Liver (tissue), 9 donors: ENCODE measurements around the gene PKHD1. TPM values are rescaled to one million over a fixed set of nuclear protein-coding genes. Genes with fewer than 3 reads are reported as not detected.

ENCODE experiments used
- DNase-seq: peaks from one replicate; pipeline ENCODE4 v3.0.0-alpha.2; 2017; ENCODE audit warnings: low spot score
- H3K27ac ChIP-seq, 2 donors: one replicate each; pipeline ENCODE4 v1.7.0; 2013; ENCODE audit warnings: inconsistent platforms in 2 of 2, low read length in 2 of 2, control low read depth in 1 of 2, low read depth in 1 of 2, mild to moderate bottlenecking in 1 of 2
- H3K27me3 ChIP-seq, 4 donors: one replicate each; pipeline versions ENCODE4 v1.6.1 to v1.7.0; 2013; ENCODE audit warnings: low read length in 3 of 4, inconsistent platforms in 1 of 4, mild to moderate bottlenecking in 1 of 4, moderate library complexity in 1 of 4; ENCODE audit not compliant: control insufficient read depth in 4 of 4, insufficient read depth in 4 of 4
- H3K36me3 ChIP-seq, 4 donors: one replicate each; pipeline versions ENCODE4 v1.6.1 to v1.7.0; 2013; ENCODE audit warnings: low read length in 3 of 4, mild to moderate bottlenecking in 3 of 4, low read depth in 1 of 4, moderate library complexity in 1 of 4; ENCODE audit not compliant: control insufficient read depth in 4 of 4, insufficient read depth in 3 of 4
- H3K4me1 ChIP-seq, 4 donors: one replicate each; pipeline versions ENCODE4 v1.6.1 to v1.7.0; 2013; ENCODE audit warnings: low read length in 3 of 4, mild to moderate bottlenecking in 3 of 4, moderate library complexity in 1 of 4; ENCODE audit not compliant: control insufficient read depth in 4 of 4, insufficient read depth in 4 of 4
- H3K4me3 ChIP-seq, 3 donors: one replicate each; pipeline versions ENCODE4 v1.6.1 to v1.7.0; 2013; ENCODE audit warnings: low read length in 3 of 3, control low read depth in 1 of 3, low read depth in 1 of 3, mild to moderate bottlenecking in 1 of 3
- H3K9ac ChIP-seq, 2 donors: one replicate each; pipeline ENCODE4 v1.7.0; 2013; ENCODE audit warnings: low read length in 2 of 2, mild to moderate bottlenecking in 2 of 2, moderate library complexity in 2 of 2, control low read depth in 1 of 2, low read depth in 1 of 2
- H3K9me3 ChIP-seq, 4 donors: one replicate each; pipeline versions ENCODE4 v1.6.1 to v1.7.0; 2013; ENCODE audit warnings: low read length in 3 of 4; ENCODE audit not compliant: control insufficient read depth in 4 of 4
- ATF3 ChIP-seq: IDR thresholded peaks from 2 replicates; pipeline ENCODE4 v1.6.1; 2016; ENCODE audit warnings: antibody characterized with exemption
- EGR1 ChIP-seq, 2 donors: IDR thresholded peaks; 2 replicates each; pipeline ENCODE4 v1.6.1; 2016 to 2018; ENCODE audit warnings: antibody characterized with exemption in 2 of 2, low read depth in 2 of 2
- FOXA1 ChIP-seq: IDR thresholded peaks from 2 replicates; pipeline ENCODE4 v1.6.1; 2016; ENCODE audit warnings: antibody characterized with exemption
- FOXA2 ChIP-seq: IDR thresholded peaks from 2 replicates; pipeline ENCODE4 v1.6.1; 2016; ENCODE audit warnings: antibody characterized with exemption
- GABPA ChIP-seq, 2 donors: IDR thresholded peaks in 1 of 2; conservative IDR thresholded peaks in 1 of 2; 2 replicates each; pipeline ENCODE4 v1.6.1; 2016; ENCODE audit warnings: antibody characterized with exemption in 2 of 2, mild to moderate bottlenecking in 1 of 2, moderate library complexity in 1 of 2
- HNF4A ChIP-seq, 2 donors: conservative IDR thresholded peaks; 2 replicates each; pipeline ENCODE4 v1.6.1; 2016; ENCODE audit warnings: antibody characterized with exemption in 2 of 2, mild to moderate bottlenecking in 2 of 2
- HNF4G ChIP-seq: IDR thresholded peaks from 2 replicates; pipeline ENCODE4 v1.6.1; 2016; ENCODE audit warnings: antibody characterized with exemption
- JUND ChIP-seq, 2 donors: IDR thresholded peaks; 2 replicates each; pipeline ENCODE4 v1.6.1; 2016; ENCODE audit warnings: antibody characterized with exemption in 2 of 2
- NR2F2 ChIP-seq: IDR thresholded peaks from 2 replicates; pipeline ENCODE4 v1.6.1; 2016; ENCODE audit warnings: antibody characterized with exemption
- RAD21 ChIP-seq, 2 donors: IDR thresholded peaks; 2 replicates each; pipeline ENCODE4 v1.6.1; 2016; ENCODE audit warnings: antibody characterized with exemption in 2 of 2, mild to moderate bottlenecking in 2 of 2
- RXRA ChIP-seq, 2 donors: IDR thresholded peaks; 2 replicates each; pipeline ENCODE4 v1.6.1; 2017 to 2018; ENCODE audit warnings: antibody characterized with exemption in 2 of 2, mild to moderate bottlenecking in 1 of 2
- SP1 ChIP-seq: IDR thresholded peaks from 2 replicates; pipeline ENCODE4 v1.6.1; 2018; ENCODE audit warnings: antibody characterized with exemption, mild to moderate bottlenecking
- TAF1 ChIP-seq: conservative IDR thresholded peaks from 2 replicates; pipeline ENCODE4 v1.6.1; 2016; ENCODE audit warnings: antibody characterized with exemption, mild to moderate bottlenecking
- YY1 ChIP-seq: IDR thresholded peaks from 2 replicates; pipeline ENCODE4 v1.6.1; 2016; ENCODE audit warnings: antibody characterized with exemption, mild to moderate bottlenecking
- WGBS: extraction: QIAGEN DNeasy Blood & Tissue Kit; methylation state at CpG from one replicate; pipeline ENCODE4 v1.1.7; 2013; 5-methylcytosine and 5-hydroxymethylcytosine counted together
- polyA plus RNA-seq, 2 donors: library from polyadenylated mRNA; stranded (reverse) in 1 of 2; unstranded in 1 of 2; fragments of 200-250 nt in 1 of 2; fragments of >200 nt in 1 of 2; fragmentation: Nextera tagmentation in 1 of 2; extraction: Ambion mirVana in 1 of 2; gene quantifications; one replicate each; pipeline versions ENCODE4 v1.2.1 to v1.2.3, GENCODE V29; 2013 to 2015
- total RNA-seq, 2 donors: library from RNA; depleted of rRNA; stranded (reverse); fragments of >200 nt; gene quantifications; one replicate each; pipeline ENCODE4 v1.2.3, GENCODE V29; 2014
- TF ChIP-seq, protein P1 (sequence below): IDR thresholded peaks from 2 replicates; pipeline ENCODE4 v1.6.1; 2016; ENCODE audit warnings: antibody characterized with exemption, mild to moderate bottlenecking
- TF ChIP-seq, protein P2 (sequence below): IDR thresholded peaks from 2 replicates; pipeline ENCODE4 v1.6.1; 2016; ENCODE audit warnings: antibody characterized with exemption
- TF ChIP-seq, protein P3 (sequence below): fragments of 150-350 bp; IDR thresholded peaks from 2 replicates; pipeline ENCODE4 v1.5.1; 2017; ENCODE audit warnings: improper control_type of control experiment, low read depth, low read length; ENCODE audit not compliant: missing input control
- TF ChIP-seq, protein P4 (sequence below): IDR thresholded peaks from 2 replicates; pipeline ENCODE4 v1.6.1; 2016; ENCODE audit warnings: antibody characterized with exemption
- donor health status: healthy.
- donor health status: healthy.
- donor health status: healthy.
- donor health status: healthy.
- donor health status: healthy.

The PKHD1 gene
- total and polyA plus RNA-seq, 4 donors: 0.45 to 10.6 (median 3.2) TPM

- Histone ChIP-seq H3K4me3 (peak overlapping the region in 1 of 3 donors; percentile 33), H3K9ac (peak overlapping the region in 1 of 2 donors; percentile 7), H3K27me3 (no peaks in the 10 kb centered on the region), H3K9me3 (no peaks in the 10 kb centered on the region), H3K27ac (peak overlapping the region; percentile 36 to 73), H3K36me3 (no peaks in the 10 kb centered on the region), H3K4me1 (peaks cover 4 to 8% (median 7%) of the 10 kb centered on the region in 4 donors)
- TF ChIP-seq GABPA (IDR thresholded peaks at IDR 0.05 in 1 of 2, conservative IDR thresholded peaks at IDR 0.05 in 1 of 2) (no peak), NR2F2 (no peak), HNF4A (conservative IDR thresholded peaks at IDR 0.05) (peak in 1 of 2 donors; percentile 17), YY1 (peak; percentile 22), RAD21 (IDR thresholded peaks at IDR 0.05) (peak in 1 of 2 donors; percentile 8), JUND (IDR thresholded peaks at IDR 0.05) (peak; percentile 47 to 67), SP1 (peak; percentile 23)
- WGBS: 29% methylated on average over 5 of the region's 5 CpGs
- DNase-seq: no peak
Observed at GRCh38 chr6:51678905-51679620, 408.4 kb downstream of the PKHD1 start.

DNA sequence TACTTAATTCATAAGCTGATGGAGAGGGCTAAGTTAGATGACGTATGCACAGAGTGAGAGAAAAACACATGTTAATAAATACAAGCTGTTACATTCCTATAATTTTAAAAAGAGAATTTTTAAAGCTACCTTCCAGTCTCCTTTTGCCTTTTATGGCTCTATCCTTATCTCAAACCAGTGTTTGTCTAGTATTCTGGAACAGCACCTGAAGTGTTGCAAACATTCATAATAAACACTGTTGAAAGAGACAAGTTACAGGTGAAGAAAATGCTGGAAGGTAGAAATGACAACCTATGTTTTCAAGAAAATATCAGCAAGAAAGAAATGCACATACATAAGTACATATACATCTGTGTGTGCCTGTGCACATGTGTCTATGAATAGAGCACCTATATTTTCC lies 409.1 kb downstream of the PKHD1 start:
- no peaks in the 10 kb centered on the region for H3K36me3 ChIP-seq
- H3K27me3 ChIP-seq: no peaks in the 10 kb centered on the region
- no peak for DNase-seq
- peaks cover 4 to 8% (median 7%) of the 10 kb centered on the region in 4 donors for H3K4me1 ChIP-seq
- WGBS: 77% methylated on average over 1 of the region's 1 CpG
- no peak overlapping the region for H3K4me3 ChIP-seq
- H3K9me3 ChIP-seq: no peaks in the 10 kb centered on the region
- TF ChIP-seq RAD21 (IDR thresholded peaks at IDR 0.05): no peak
- no peak for TF ChIP-seq FOXA1
- no peak for TF ChIP-seq GABPA (IDR thresholded peaks at IDR 0.05 in 1 of 2, conservative IDR thresholded peaks at IDR 0.05 in 1 of 2)
- TF ChIP-seq SP1: no peak
- TF ChIP-seq, protein P1, sequence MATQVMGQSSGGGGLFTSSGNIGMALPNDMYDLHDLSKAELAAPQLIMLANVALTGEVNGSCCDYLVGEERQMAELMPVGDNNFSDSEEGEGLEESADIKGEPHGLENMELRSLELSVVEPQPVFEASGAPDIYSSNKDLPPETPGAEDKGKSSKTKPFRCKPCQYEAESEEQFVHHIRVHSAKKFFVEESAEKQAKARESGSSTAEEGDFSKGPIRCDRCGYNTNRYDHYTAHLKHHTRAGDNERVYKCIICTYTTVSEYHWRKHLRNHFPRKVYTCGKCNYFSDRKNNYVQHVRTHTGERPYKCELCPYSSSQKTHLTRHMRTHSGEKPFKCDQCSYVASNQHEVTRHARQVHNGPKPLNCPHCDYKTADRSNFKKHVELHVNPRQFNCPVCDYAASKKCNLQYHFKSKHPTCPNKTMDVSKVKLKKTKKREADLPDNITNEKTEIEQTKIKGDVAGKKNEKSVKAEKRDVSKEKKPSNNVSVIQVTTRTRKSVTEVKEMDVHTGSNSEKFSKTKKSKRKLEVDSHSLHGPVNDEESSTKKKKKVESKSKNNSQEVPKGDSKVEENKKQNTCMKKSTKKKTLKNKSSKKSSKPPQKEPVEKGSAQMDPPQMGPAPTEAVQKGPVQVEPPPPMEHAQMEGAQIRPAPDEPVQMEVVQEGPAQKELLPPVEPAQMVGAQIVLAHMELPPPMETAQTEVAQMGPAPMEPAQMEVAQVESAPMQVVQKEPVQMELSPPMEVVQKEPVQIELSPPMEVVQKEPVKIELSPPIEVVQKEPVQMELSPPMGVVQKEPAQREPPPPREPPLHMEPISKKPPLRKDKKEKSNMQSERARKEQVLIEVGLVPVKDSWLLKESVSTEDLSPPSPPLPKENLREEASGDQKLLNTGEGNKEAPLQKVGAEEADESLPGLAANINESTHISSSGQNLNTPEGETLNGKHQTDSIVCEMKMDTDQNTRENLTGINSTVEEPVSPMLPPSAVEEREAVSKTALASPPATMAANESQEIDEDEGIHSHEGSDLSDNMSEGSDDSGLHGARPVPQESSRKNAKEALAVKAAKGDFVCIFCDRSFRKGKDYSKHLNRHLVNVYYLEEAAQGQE: no peak
- TF ChIP-seq ATF3: no peak
- TF ChIP-seq EGR1 (IDR thresholded peaks at IDR 0.05; ENCODE audit: low read depth in 2 of 2): no peak
- no peak for TF ChIP-seq YY1
- no peak for TF ChIP-seq FOXA2
- no peak for TF ChIP-seq HNF4G
- no peak for TF ChIP-seq HNF4A (conservative IDR thresholded peaks at IDR 0.05)
- TF ChIP-seq NR2F2: no peak
- TF ChIP-seq, protein P2, sequence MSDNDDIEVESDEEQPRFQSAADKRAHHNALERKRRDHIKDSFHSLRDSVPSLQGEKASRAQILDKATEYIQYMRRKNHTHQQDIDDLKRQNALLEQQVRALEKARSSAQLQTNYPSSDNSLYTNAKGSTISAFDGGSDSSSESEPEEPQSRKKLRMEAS: no peak
- TF ChIP-seq, protein P3, sequence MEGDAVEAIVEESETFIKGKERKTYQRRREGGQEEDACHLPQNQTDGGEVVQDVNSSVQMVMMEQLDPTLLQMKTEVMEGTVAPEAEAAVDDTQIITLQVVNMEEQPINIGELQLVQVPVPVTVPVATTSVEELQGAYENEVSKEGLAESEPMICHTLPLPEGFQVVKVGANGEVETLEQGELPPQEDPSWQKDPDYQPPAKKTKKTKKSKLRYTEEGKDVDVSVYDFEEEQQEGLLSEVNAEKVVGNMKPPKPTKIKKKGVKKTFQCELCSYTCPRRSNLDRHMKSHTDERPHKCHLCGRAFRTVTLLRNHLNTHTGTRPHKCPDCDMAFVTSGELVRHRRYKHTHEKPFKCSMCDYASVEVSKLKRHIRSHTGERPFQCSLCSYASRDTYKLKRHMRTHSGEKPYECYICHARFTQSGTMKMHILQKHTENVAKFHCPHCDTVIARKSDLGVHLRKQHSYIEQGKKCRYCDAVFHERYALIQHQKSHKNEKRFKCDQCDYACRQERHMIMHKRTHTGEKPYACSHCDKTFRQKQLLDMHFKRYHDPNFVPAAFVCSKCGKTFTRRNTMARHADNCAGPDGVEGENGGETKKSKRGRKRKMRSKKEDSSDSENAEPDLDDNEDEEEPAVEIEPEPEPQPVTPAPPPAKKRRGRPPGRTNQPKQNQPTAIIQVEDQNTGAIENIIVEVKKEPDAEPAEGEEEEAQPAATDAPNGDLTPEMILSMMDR: no peak
- no peak for TF ChIP-seq RXRA (IDR thresholded peaks at IDR 0.05)
- no peak for TF ChIP-seq TAF1
- TF ChIP-seq, protein P4, sequence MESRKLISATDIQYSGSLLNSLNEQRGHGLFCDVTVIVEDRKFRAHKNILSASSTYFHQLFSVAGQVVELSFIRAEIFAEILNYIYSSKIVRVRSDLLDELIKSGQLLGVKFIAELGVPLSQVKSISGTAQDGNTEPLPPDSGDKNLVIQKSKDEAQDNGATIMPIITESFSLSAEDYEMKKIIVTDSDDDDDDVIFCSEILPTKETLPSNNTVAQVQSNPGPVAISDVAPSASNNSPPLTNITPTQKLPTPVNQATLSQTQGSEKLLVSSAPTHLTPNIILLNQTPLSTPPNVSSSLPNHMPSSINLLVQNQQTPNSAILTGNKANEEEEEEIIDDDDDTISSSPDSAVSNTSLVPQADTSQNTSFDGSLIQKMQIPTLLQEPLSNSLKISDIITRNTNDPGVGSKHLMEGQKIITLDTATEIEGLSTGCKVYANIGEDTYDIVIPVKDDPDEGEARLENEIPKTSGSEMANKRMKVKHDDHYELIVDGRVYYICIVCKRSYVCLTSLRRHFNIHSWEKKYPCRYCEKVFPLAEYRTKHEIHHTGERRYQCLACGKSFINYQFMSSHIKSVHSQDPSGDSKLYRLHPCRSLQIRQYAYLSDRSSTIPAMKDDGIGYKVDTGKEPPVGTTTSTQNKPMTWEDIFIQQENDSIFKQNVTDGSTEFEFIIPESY: no peak
- TF ChIP-seq JUND (IDR thresholded peaks at IDR 0.05): no peak
- H3K9ac ChIP-seq: no peak overlapping the region
- no peak overlapping the region for H3K27ac ChIP-seq
